ENCODE results near the gene PBRM1. TPM values are rescaled to one million over a fixed set of nuclear protein-coding genes. Genes with fewer than 3 reads are reported as not detected.
"Not testable (repeated sequence)": the region's sequence is repeated elsewhere in the genome, so short reads cannot be mapped to it uniquely, and the experiment has no call there.

PBRM1 gene
- total RNA-seq (2014; rRNA removed; shearing (Covaris generic)) = 16.6 and 24.5 TPM in 2 replicates

DNA sequence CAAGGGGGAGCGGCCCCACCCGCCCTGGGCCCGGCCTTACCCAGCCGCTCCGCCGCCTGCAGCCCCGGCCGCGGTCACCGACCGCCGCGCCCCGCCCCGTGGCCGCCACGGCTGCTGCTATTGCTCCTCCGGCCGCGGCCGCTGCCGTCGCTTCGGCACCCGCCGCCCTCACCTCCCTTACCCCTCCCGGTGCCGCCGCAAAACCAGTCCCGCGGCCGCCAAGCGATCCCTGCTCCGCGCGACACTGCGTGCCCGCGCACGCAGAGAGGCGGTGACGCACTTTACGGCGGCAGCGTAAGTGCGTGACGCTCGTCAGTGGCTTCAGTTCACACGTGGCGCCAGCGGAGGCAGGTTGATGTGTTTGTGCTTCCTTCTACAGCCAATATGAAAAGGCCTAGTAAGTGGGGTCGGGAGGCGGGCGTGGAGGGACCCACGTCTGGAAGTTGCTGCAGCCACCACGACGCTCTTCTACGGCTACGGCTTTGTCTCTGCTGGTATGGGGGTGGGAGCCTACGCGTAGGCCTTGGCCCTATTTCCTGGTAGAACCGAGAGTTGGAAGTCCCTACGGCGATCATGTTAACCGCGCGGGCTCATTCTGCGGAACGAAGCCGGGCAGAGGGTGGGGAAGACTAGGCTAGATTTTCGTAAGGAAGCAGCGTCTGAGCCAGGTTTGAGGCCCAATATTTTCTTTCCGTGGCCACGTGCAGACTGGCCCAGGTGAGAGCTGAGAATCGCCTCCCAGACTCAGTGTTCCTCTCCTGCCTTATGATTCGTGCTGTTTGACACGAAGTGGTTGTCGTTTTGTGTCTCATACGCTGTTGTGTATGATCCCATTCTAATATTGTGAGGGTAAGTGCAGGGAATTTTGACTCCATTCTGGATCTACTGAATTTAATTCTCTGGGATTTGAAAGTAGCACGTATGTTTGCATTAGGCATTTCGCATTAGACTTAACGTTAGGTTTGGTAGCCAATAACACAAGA lies at the start of gene PBRM1, which contains the start of gene GNL3:
TSS of gene PBRM1 (minus strand) at position 205 of the 983 bp plus-strand sequence.
TSS of gene GNL3 (plus strand) at position 324 of the 983 bp plus-strand sequence. CDS start at position 385, 61 bp downstream.
- DNase-seq (ENCODE audit: low read depth) = peak; percentile 90

DNA sequence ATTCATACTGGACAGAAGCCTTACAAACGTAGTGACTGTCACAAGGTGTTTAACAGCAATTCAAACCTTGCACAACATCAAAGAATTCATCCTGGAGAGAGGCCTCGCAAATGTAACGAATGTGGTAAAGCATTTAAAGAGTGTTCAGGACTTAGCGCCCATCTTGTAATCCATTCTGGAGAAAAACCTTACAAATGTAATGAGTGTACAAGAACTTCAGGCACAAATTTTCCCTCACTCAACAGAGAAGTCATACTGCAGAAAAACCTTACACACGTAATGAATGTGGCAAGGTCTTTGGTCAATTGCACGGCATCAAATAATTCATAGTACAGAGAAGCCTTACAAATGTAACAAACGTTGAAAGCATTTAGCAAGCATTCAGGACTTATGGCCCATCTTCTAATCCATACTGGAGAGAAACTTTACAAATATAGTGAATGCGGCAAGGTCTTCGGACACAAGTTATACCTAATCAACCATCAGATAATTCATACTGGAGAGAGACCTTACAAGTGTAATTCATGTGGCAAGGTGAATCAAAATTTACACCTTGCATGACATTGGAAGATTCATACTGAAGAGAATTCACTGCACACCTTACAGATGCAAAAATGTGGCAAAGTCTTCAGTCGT lies 47.7 kb upstream of the PBRM1 start:
- no peak for DNase-seq (ENCODE audit: low read depth)

DNA sequence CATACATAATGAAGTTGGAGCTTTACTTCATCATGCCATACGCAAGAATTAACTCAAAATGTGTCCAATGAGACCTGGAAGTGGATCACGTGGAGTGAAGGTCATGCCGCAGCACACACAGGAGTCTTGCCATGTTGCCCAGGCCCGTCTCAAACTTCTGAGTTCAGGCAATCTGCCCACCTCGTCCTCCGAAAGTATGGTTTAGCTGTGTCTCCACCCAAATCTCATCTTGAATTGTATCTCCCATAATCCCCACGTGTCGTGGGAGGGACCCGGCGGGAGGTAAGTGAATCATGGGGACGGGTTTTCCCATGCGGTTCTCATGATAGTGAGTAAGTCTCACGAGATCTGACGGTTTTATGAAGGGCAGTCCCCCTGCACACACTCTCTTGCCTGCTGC lies 45.9 kb upstream of the PBRM1 start:
- DNase-seq (ENCODE audit: low read depth) = no peak

DNA sequence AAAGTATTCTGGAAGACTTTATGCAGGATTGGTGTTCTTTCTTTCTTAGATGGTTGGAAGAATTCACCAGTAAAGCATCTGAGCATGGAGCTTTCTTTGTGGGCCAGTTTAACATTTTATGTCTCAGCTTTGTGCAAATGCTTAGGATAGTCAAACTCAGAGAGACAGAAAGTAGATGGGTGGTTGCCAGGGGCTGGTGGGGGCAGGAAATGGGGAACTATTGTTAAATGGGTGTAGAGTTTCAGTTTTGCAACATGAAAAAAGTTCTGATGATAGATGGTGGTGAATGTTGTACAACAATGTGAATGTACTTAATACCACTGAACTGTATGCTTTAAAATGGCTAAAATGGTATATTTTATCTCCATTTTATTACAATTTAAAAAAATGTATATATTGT lies 45.0 kb upstream of the PBRM1 start:
- no peak for DNase-seq (ENCODE audit: low read depth)

DNA sequence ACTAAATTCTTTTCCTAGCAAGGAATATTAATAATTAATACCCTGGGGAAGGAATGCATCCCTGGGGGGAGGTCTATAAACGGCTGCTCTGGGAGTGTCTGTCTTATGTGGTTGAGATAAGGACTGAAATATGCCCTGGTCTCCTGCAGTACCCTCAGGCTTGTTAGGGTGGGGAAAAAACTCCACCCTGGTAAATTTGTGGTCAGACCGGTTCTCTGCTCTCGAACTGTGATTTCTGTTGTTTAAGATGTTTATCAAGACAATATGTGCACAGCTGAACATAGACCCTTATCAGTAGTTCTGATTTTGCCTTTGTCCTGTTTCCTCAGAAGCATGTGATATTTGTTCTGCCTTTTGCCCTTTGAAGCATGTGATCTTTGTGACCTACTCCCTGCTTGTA lies 43.0 kb upstream of the PBRM1 start:
- DNase-seq (ENCODE audit: low read depth) = not testable (repeated sequence)

DNA sequence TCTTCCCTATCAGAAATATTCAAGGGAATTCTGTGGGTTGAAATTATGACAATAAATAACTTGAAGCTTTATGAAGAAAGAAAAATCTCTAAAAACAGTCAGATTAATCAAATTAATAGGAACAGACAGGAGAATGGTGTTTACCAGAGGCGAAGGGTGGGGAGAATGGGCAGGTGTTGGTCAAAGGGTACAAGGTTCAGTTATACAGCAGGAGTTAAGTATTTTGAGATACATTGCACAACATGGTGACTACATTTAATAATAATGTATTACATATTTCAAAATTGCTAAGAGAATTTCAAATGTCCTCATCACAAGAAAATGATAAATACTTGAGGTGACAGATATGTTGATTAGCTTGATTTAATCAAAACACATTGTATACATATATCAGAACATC lies 38.8 kb upstream of the PBRM1 start:
- no peak for DNase-seq (ENCODE audit: low read depth)

DNA sequence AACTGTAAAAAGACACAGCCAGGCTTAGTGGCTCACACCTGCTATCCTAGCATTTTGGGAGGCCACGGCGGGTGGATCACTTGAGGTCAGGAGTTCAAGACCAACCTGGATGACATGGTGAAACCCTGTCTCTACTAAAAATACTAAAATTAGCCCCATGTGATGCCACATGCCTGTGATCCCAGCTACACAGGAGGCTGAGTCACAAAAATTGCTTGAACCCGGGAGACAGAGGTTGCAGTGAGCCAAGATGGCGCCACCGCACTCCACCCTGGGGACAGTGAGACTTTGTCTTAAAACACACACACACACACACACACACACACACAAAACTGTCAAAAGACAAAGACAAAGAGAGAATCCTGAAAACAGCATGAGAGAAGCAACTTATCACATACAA lies 38.2 kb upstream of the PBRM1 start:
- no peak for DNase-seq (ENCODE audit: low read depth)

DNA sequence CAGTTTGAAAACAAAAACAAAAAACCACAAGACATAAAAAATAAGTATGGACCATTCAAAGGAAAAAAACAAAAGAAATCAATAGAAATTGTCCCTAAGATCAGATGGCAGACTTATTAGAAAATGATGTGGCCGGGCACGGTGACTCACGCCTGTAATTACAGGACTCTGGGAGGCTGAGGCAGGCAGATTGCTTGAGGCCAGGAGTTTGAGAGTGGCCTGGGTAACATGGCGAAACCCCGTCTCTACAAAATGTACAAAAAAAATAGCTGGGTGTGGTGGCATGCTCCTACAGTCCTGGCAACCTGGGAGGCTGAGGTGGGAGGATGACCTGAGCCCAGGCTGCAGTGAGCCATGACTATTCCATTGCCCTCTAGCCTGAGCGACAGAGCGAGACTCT lies 36.8 kb upstream of the PBRM1 start:
- DNase-seq (ENCODE audit: low read depth) = peak; percentile 26

DNA sequence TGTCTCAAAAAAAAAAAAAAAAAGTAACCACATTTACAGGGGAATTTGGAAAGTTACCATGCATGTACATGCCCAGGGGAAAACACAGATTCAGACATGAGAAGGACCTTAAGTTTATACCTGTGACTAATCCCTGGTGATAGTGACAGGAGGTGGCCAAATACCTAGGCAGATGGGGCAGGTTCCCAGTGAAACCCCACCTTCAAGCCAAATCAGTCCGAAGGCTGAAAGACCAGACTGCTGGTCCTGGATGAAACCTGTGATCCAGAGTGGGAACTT lies 36.0 kb upstream of the PBRM1 start:
- DNase-seq (ENCODE audit: low read depth) = no peak

DNA sequence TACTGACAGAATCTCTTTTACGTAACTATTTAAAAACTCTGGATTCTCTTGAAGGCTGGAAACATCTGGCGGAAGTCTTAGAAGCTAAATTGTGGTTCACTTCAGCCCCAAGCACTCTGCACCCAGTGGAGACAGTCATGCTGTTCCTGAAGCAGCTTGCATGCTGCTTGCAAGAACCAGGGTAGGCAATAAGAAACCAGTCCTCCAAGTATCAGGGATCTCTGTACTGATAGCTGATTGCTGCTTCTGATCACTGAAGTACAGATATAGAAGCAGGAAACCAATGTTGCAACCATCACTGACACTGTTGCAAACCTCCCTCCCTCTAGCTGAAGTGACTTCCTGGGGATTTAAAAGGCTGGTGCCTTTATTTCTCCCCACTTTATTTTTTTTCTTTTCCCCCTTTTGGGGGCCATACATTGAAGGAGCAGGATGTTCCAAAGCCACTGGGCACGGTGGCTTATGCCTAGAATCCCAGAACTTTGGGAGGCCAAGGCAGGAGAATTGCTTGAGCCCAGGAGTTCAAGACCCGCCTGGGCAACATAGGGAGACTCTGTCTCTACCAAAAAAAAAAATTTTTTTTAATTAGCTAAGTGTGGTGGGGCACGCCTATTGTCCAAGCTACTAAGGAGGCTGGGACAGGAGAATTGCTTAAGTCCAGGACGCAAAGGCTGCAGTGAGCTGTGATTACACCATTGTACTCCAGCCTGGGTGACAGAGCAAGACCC lies 35.5 kb upstream of the PBRM1 start:
- no peak for DNase-seq (ENCODE audit: low read depth)

DNA sequence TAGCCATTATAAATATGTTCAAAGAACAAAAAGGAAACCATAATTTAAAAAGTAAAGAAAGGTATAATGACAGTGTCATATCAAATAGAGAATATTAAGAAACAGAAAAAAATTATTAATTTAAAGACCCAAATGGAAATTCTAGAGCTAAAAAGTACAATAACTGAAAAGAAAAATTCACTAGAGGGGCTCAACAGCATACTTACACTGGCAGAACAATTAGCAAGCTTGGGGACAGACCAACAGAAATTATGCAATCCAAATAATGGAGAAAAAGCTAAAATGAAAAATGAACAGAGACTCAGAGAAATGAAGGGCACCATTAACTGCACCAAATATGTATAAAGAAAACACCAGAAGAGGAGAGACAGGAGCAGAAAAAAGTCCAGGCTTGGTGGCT lies 33.9 kb upstream of the PBRM1 start:
- DNase-seq (ENCODE audit: low read depth) = no peak

DNA sequence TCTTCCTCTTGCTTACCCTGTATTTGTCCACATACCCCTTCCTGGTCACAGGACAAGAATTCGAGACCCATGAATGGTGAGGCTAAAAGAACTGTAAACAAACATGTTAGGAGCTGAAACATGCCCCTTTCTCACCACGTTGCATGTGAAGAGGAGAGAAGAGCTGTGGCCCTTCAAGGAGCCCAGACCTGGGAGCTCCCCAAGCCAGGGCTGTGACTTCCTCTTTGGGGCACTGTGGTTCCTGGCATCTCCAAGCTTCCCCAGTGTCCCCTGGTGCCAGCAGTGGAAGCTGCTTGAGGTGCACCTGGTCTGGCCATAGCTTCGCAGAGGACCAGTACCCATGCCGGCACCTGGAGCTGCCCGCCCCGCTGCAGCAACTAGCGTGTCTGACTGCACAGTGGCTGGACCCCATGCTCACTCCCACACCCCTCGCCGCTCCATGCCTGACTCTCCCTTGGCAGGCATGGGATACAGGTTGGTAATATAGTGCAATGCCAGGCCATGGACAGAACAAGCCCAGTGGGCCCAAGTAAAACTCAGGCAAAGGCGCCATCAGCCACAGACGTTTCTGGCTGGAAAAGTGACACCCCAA lies 30.1 kb upstream of the PBRM1 start:
- no peak for DNase-seq (ENCODE audit: low read depth)

DNA sequence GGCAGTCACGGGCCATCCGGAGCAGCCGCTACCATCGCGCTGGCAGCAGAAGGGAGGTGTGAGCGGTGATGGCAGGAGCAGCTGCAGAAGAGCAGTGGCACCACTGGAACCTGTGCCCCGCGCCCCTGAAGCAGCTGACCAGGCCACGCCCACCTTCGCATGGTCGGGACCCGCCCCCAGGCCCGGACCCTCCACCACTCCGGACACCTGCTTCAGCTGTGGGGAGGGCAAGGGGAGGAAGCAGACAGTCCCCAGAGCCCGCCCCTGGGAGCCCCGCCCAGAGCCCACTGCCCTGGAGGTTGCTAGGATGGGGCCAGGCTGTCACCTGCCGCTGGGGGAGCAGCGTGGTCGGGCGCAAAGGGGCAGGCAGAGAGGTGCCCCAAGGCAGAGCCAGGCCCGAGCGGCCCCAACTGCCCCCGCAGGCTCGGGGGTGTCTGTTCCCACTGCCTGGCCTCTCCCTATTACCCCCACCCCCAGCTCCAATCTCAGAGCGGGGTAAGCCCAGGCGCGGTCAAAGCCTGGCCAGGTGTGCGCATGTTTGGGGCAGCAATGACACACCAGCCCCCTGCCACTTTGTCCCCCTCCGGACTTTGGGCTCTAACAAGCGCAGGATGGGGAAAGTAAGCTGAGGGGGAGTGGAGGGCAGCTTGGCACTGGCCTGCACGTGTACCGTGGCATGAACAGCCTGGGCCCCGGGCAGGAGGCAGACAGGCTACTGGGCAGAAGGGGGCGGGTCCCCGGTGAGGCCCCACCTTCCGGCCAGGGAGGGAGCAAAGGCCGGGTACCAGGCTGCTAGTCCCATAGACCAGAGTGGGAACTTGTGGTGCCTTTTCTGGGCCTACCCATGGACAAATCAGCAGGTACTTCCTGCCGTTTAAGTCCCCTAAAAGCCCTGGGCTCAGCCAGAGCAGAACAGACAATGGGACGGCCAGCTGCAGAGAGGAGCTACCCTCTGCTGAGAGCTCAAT lies 28.9 kb upstream of the PBRM1 start:
- no peak for DNase-seq (ENCODE audit: low read depth)

DNA sequence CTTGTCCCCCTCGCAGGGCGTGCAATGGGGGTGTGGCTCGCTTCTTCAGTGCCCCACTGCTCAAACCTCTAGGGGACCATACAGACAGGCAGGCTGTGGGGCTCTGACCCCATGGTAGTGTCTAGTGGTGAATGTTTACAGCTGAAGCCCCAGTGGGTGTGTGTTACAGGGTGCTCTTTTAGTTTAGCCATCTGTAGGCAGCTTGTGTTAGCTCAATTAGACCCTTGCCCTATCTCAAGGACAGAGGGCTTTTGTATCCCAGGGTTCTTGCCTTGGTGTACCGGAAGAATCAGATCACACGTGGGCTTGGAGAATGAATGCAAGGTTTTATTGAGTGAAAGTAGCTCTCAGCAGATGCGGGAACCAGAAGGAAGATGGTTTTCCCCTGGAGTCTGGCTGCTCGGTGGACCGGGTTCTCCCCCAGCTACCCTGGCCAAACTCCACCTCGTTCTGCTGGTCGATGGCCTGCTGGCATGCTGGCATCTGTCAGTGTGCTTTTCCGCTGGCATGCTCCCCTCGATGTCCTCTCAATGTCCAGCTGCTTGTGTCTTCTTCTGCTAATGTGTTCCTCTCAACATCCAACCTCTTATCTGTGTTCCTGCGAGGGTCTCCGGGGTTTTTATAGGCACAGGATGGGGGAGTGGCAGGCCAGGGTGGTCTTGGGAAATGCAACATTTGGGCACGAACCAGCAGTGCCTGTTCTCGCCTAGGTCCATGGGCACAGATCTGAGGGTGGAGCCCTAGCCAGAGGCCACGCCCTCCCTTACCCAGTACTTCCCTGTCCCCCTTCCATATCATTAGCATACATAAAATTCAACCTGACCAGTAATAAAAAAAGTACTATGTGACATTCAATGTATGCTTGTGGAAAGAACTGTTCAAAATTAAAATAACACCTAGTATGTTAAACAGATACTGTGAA lies 26.8 kb upstream of the PBRM1 start:
- no peak for DNase-seq (ENCODE audit: low read depth)

DNA sequence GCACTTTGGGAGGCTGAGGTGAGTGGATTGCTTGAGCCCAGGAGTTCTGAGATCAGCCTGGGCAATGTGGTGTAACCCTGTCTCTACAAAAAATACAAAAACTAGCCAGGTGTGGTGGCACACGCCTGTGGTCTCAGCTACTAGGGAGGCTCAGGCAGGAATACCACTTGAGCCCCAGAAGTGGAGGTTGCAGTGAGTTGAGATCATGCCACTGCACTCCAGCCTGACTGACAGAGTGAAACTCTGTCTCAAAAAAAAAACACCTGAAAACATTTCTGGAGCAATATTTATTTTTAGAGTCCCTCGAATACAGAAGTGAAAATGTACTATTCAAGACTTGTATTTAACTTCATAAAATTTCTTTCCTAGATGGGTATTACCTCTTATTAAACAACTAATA lies 24.8 kb upstream of the PBRM1 start:
- no peak for DNase-seq (ENCODE audit: low read depth)

DNA sequence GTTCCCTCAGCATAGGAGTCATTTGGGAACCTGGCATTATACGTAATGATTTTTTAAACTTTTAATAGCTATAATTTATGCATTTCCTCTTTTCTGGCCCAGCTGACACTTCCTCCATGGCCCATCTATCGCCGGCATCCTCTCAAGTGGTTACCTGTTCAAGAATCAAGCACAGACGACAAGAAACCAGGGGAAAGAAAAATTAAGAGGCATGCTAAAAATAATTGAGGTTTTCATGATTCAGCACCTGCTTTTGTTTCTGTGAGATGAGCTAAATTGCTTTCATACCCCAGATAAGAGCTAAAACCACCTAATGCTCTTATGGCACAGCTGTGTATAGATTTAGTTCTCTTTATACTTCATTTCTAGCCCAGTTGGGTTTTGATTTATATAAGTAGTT lies 21.9 kb upstream of the PBRM1 start:
- DNase-seq (ENCODE audit: low read depth) = no peak

DNA sequence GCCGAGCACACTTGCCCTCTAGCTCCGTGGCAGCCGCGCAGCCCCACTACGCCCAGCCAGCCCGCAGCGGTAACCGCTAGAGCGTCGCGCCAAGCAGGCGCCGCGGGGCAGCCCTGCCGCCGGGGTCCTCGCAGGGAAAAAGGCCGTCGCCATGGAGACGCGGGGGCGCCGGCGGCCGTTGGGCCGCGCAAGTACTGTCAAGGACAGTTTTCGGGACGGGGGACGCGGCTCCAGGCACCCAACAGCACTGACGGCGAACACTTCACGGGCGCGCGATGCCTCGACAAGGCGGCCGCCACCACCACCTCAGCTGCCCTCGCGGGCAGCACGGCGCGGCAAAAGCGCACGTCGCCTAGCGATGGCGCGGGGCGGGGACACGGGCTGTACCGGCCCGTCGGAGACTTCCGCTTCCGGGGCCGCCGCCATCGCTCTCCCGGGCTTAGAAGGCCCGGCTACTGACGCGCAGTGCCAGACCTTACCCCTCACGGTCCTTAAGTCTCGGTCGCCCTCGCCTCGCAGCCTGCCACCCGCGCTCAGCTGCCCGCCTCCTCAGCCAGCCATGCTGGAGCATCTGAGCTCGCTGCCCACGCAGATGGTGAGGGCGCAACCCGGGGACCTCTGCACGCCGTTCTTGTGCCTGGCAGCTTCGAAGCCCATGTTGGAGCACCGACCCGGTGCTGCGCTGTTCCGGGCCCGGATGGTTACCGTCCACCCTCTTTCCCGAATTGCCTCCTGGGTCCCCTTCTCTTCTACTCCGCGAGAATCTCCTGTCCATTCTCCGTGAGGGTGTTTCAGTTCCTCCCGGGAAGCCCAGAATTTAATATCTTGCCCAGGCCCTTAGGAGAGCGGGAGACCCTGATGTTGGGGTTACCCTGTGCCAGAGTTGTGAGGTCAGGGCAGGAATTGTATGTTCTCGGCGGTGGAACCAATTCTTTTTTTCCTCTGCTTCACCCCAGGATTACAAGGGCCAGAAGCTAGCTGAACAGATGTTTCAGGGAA lies 20.3 kb upstream of the PBRM1 start, which contains the start of the genes GLT8D1 and SPCS1:
TSS of gene GLT8D1 (minus strand) at position 104 of the 999 bp plus-strand sequence. CDS start 5,331 bp downstream, outside the sequence.
TSS of gene SPCS1 (plus strand) at position 419 of the 999 bp plus-strand sequence. CDS start at position 560, 141 bp downstream.
- DNase-seq (ENCODE audit: low read depth) = peak; percentile 78

DNA sequence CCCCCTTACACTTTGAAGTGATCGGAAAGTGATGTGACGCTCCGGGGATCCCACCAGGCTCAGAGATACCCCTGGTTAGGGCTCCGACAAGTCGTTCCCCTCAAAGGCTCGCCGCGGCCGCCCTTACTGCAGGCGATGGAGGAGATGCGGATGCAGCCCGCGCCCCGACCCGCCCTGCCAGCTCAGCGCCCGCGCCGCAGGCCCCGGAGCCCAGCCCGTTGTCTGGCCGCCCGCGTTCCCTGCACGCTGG lies 19.6 kb upstream of the PBRM1 start:
- DNase-seq (ENCODE audit: low read depth) = no peak
